IPS DF 19.7 (cell line): ENCODE measurements around the gene TRIO.

ENCODE experiments used
- DNase-seq: peaks from one replicate; pipeline ENCODE4 v3.0.0-alpha.2; 2013; ENCODE audit warnings: low read depth, low spot score

Gene TRIO

DNA sequence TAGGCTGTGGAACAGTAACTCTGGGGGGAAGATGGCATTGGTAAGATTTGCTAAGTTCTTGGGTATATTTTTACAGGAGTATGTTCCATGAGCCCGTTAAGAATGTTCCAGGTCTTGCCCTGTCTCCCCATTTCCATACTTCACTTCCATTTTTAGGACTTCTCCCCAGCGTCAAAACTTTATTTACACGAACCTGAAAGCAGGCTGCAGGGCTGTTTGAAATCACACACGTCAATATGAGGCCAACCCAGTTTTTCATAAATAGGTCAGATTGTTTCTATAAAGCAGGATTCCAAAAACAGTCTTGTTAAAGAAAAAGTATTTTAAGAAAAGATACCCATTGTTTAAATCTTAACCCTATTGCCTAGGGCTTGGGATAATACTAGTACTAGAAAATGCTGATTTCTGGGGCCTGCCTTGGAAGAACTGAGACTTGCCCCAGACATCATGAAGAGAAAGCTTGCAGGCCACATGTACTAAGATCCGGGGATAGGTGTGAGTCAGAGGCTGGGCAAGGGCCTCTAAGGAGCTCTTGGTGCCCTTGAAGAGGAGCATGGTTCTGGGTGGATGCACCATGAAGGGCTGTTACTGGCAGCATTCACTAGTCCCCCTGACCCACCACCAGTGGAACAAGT lies 24.2 kb downstream of the TRIO start:
- DNase-seq = no peak

DNA sequence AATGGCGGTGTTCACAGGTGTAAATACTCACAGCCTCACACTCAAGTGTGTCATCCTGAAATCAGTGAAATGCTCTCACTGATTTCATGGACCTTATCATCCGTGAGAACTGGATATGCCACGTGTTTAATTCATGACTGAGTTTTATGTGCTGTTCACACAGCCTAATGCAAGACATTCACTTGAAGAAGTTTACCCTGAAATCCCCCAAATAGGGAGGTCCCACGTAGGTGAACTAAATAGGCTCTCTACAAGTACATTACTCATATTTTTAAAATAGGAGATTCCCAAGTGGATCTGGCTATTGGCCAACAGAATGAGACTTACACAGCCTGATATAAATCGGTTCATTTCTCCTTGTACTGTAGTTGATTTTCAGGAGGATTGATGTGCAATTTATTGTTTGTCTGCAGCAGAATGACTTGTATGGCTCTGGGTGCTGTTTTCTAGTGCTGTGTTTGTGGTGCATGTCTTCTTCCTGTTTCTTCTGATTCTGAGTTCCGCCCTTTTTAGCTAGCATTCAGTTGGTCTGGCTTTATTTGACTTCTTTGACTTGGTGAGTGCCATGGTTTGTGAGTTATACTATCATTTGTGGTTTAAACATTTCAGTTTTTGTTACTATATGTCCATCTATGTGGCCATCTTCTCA lies 25.1 kb downstream of the TRIO start:
- DNase-seq = no peak

GRCh38 chr5:14168793-14169262 lies 25.7 kb downstream of the TRIO start:
- no peak for DNase-seq

GRCh38 chr5:14171046-14171445 lies 27.9 kb downstream of the TRIO start:
- no peak for DNase-seq

DNA sequence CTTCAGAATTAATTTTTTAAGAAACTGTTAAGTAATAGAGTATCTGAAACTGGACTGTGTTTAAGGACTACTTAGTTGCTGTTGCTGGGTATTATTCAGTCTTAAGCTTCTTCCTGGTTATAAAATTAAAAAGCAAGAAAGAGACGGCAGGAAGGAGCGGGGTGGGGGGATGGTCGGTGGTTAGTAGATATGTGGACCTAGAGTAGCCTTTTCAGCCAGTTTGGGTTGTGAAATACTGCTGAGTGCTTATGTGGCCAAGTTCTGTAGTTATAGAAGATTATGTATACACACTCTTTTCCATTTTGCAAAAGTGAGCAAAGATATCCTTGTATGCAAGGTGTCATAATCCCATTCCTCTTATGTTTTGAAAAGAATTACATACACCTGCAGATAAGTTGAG lies 28.5 kb downstream of the TRIO start:
- no peak for DNase-seq

DNA sequence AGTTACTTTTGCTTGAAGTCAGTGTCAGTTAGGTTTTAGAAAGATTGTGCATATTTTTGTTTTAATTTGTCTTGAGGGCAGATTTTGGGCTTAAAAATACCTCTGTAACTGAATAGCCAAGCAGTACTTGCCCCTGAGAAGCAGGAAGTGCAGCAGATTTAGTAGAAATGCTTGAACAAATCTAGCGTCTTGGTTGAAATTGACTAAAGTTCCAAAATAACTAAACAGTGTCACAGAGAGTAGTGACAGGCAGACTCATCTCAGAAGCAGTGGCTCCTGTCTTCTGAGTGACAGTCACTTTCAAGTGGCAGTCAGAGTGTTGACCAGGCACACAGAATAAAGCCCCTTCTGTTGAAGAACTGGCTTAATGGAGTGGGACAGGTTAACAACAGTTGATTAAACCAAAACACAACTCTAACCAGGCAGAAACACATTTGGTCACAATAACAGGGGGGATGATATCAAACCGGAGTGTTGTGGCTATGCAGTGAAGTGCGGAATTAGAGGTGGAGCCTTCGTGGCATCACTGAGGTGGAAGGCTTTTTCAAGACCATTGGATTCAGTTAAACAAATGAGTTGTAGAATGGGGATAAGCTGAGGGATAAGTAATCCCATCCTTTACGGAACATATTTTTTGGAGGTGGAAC lies 29.1 kb downstream of the TRIO start:
- no peak for DNase-seq

DNA sequence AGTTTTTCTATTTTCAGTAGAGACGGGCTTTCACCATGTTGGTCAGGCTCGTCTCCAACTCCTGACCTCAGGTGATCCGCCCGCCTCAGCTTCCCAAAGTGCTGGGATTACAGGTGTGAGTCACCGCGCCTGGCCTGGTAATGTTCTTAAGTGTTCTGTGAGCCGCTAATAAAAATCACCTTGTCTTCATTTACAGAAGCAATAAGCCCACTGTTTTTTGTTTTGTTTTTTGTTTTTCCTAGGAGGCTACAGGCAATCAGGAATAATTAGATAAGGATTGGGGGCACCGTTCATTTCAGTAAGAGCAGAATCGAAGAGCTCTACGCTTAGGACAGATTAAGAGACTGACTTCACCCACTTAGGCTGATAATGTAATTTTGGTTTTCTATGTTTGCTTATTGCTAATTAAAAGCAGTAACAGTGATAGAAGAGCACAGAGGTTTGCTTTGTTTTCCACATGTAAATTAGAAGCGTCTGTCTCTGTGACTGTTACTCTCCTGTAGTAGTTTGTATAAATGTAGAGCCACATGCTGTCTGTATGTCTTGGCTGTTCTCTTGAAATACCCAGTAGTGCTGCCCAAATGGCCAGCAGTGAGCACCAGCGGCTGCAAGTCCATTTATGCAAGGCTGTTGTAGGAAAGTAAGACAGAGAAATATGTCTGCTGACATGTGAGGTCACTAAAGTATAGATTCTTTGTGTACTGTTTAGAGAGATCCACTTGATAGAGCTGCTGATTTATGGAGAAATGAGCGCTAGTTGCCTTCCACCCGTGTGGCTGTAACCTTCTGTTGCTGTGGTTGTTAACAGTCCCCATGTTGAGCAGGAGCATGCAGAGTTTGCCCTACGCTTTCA lies 30.5 kb downstream of the TRIO start:
- no peak for DNase-seq

DNA sequence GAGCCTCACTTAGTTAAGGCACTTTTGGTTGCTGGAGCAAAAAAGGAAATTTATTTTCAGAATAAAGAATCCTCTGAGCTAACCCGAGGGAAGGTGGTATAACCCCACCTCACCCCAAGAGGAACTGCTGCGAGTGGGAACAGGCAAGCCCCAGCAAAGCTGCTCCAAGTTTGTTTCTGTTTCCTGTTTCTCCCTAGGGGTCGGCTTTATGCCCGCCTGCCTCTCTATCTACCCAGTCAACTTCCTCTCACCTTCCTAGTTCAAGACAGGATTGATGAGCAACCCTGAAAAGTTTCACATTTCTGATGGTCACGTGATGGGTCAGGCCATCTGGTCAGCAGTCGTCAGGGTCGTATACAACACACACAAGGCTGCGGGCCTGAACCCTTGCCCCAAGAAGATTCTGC lies 31.1 kb downstream of the TRIO start:
- peak; percentile 57 for DNase-seq

DNA sequence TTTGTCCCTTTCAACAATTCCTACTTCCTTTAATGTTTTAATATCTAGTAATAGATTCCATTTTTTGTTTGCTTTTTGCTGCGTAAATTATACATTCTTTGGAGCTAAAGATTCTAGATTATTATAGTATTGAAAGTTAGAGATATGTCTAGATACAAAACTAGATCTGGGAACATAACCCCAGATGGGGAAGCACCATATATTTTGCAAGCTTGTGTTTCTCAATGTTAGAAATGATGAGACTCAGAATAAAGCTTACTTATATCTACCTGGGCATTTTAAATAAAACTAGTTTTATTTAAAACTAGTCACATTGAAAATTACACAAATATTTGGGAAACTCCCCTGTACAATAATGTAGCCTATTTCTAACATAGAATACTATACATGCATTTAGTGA lies 32.2 kb downstream of the TRIO start:
- DNase-seq = no peak

GRCh38 chr5:14176888-14177287 lies 33.7 kb downstream of the TRIO start:
- no peak for DNase-seq

GRCh38 chr5:14177634-14178033 lies 34.5 kb downstream of the TRIO start:
- no peak for DNase-seq

DNA sequence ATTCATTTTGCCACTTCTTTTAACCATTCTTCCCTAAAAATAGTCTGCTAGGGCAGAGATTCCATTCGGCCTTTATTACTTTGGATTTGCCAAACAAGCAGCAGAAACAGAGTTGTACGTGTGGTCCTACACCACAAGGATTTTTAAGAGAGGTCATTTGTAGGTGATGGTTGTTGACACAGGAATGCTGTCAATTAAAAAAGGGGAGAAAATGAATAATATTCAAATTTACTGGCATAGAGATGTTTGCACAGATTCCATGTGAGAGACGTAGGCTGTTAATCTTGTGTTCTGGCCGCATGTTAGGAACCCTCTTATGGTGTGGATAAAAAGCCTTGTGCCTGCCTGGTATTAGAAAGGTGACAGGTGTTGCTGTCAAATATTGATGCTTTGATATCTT lies 34.9 kb downstream of the TRIO start:
- no peak for DNase-seq

DNA sequence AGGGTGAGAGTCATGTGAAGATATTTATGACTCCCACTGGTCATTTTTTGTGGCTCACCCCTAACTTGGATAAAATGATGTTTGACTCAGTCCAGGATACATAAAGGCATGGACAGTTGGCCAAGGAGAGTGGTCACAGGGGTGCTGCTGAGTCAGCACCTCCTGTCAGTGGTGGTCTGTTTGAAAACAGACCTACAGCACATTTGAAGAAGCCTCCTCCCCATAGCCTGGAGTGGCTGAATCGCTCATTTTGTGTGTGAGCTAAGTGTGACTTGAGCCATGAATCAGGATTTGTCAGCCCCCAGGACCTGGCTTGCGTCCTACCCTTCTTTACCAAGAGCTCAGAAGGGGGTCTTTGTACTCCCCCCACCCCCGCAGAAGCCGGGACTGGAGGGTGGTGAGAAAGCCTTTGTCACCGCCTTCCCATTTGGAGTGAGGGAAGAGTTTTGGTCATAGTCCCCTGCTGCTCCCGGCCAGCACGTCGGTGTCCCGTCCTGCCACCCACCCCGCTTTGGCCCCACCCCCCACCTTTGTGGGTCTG lies 35.6 kb downstream of the TRIO start:
- DNase-seq = no peak

DNA sequence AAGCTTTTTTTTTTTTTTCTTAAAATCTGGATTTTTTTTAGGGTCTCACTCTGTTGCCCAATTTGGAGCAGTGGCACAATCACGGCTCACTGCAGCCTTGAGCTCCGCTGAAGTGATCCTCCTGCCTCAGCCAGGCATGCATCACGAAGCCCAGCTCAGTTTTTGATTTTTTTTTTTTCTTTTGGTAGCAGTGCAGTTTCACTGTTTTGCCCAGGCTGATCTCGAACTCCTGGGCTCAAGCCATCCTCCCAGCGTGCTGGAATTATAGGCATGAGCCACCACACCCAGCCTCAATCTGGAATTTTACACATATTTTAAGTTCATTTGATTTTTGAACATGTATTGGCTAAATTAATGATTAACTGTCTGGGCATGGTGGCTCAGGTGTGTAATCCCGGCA lies 36.3 kb downstream of the TRIO start:
- DNase-seq = no peak

DNA sequence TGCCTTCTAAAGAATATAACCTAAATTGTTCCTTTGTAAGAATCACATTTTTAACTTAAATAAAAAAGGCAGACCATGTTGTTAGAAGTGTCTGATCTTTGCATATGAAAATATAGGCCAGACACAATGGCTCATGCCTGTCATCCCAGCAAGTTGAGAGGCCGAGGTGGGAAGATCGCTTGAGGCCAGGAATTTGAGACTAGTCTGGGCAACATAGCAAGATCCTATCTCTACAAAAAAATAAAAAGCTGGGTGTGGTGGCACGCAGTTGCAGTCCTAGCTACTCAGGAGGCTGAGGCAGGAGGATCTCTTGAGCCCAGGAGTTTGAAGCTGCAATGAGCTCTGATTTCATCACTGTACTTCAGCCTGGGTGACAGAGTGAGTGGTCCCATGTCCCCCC lies 37.3 kb downstream of the TRIO start:
- no peak for DNase-seq

- no peak for DNase-seq
Observed at GRCh38 chr5:14181299-14181968, 38.3 kb downstream of the TRIO start.

DNA sequence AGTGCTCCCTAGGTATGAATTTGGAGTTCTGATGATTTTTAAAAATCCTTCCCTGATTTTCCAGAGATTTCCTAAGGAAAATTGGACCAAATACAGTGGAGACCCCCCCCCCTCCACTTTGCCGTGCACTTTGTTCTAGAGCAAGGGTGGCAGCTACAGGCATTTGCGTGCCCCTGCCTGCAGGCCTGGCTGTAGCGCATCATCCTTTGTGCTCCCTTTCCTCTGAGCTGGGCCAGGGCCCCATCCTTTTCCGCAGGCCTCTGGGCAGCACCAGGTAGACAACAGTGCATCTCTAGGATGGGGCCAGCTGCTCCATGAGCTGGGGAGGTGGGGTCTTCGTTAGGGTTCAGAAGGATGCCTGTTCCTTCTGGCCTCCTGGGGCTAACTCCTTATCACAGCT lies 39.6 kb downstream of the TRIO start:
- no peak for DNase-seq

DNA sequence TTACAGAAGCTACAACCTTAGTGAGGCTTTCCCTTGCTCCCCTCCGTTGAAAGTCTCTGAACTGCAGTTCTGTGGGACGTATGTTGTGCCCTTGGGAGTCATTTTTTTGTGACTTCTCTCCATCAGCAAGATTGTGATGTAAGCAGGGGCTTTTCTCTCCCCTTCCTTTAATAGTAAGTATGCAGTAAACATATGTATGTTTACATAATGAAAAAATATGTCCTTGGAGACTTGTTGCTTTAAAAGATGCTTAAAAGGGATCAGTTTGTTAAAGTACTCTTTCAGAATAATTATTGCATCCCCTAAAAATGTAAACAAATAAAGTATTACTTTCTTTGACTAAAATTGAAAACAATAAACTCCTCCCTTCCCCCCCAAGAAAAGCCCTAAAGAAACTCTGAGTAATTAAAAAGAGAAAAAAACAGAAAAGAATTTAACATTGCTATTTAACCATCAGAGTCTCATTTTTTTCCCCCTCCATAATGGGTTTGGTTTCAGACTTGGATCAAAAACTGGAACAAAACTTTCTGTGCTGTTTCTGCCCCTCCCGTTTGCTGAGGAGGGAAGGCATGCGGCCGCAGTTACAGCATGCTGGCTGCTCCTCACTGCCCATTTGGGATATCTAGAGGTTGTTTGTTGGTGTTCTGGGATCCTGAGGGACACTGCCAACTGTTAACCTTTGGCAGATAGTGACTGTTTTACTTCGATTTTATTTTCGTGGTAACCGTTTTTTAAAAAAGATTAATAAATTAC lies 40.2 kb downstream of the TRIO start:
- no peak for DNase-seq

GRCh38 chr5:14184082-14184481 lies 40.9 kb downstream of the TRIO start:
- no peak for DNase-seq

DNA sequence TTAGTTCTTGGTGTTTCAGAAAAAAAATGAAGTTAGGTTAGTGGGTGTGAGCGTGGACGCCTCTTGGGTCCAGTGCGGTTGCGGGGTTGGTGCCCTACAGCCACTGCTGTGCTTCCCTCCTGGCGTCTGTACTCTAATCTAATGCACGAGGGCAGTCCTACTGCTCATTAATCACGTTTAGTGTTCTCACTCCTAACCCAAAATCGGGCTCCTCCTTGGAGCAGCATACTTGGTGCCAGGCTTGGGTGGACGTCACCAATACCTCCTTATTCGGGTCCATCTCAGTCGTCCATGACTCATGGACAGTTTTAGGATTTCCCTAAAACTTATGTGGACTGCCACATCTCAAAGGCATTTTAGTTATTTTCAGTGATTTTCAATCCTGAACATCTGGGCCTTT lies 41.6 kb downstream of the TRIO start:
- DNase-seq = no peak
